GM18907 (cell line): Measurements from ENCODE around the gene CSTF2T.
"Not testable (repeated sequence)": the region's sequence is repeated elsewhere in the genome, so short reads cannot be mapped to it uniquely, and the experiment has no call there.

ENCODE experiments used
- ATAC-seq: cut with Tn5 transposase; IDR thresholded peaks from one replicate; pipeline ENCODE4 v1.9.1; 2021; ENCODE audit warnings: mild to moderate bottlenecking, moderate library complexity; ENCODE audit not compliant: unreplicated experiment

CSTF2T gene

DNA sequence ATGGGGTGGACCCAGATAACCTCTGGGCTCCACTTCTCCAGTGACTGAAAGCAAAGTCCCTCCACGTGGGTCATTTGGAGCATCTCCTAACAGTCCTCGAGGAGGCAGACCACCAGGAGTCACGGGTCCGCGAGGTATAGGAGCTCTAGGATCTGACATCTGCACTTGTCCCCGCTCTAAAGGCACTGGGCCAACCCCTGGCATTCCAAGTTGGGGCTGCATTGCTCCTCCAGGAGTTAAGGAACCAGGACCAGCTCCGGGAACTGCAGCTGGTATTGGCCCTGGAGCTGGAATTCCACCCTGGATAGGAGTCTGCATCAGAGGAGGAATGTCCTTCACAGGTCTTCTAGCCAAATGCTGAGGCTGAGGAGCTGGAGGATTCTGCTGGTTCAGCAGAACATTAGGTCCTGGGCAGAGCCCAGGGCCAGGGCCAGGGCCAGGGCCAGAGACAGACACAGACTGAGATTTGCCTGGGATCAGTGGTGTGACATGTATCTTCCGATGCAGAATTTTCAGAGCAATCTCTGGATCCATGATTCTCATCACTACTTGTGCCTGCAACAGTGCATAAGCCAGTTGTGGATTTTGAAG lies 827 bp downstream of the CSTF2T start:
- no peak for ATAC-seq

DNA sequence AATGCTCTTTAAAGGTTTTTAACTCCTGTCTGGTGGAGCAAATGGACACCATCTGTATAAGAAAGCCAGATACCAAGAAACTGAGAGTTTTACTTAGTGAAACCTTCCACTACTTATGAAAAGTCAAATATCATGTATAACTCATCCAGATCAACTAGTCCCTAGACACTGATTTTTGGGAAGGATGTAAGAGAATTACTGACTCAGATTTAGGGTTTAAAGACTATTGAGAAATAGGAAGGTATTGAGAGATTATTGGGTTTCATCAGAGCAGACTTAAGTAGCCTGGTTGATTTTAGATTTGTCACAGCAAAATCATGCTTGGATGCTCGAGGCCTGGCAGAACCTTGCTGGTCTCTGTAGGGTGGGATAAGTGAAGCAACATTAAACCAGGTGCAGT lies 3.1 kb downstream of the CSTF2T start:
- ATAC-seq, result no peak

DNA sequence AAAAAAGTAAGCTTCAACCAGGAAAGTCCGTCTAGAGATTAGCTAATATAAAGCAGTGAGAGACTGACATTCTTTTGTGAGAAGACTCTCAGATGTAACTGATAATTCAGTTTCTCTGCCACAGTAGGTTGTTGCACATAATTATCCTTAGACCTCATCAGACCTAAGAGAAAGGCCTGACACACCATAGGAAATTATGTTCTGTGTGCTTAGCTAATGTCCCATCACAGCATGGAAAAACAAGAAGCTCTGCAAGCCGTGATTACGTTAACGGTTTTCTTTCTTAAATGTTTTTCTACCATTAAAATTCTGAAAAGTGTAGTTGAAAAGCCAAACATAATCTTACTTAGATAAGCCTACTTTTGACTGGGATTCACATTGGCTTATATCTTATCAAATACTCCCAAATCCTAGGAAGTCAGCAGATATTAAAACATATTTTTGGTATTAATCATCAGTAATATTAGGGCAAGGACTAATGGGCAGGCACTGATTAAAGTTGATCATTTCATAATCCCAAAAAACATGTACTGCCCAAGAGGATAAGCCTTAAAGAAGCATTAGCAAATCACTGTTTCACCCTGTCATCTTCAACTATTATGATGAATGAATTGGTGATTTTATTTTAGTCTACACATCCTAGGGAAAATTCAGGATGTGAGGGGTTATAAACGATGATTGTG lies 5.2 kb downstream of the CSTF2T start:
- no peak for ATAC-seq

DNA sequence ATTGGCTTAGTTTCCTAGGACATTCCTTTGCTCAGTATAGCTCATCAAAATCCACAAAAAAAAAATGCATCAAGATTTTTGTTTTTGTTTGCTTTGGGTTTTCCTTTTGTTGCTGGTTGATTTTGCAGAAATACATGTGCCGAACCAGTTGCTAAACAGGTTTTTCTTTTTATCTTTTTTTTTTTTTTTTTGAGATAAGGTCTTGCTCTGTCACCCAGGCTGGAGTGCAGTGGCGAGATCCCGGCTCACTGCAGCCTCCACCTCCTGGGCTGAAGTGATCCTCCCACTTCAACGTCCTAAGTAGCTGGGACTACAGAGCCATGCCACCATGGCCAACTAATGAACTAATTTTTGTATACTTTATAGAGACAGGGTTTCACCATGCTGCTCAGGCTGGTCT lies 8.3 kb downstream of the CSTF2T start:
- ATAC-seq, result no peak

DNA sequence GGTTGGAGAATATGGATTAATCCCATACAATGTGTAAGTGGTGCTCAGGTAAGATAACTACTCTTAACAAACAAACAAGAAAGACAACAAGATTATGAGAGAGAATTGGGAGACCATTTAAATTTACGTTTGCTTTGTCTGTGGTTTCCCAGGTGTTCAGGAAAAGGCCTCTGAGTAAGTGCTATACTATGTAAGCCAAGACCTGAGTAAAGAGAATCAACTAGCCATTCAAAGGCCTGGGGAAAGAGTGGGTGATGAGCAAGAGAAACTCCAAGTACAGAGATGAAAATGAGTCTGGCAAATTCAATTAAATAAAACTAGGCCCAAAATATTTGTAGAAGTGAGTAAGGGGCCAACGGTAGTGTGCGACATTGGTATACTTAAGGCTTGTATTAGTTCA lies 9.9 kb downstream of the CSTF2T start:
- no peak for ATAC-seq

DNA sequence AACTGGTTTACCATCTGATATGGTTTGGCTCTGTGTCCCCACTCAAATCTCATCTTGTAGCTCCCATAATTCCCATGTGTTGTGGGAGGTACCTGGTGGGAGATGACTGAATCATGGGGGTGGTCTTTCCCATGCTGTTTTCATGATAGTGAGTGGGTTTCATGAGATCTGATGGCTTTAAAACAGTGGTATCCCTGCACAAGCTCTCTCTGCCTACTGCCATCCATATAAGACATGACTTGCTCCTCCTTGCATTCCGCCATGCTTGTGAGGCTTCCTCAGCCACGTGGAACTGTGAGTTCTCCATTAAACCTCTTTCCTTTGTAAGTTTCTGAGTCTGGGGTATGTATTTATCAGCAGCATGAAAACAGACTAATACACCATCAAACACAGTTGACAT lies 10.6 kb downstream of the CSTF2T start:
- ATAC-seq, result not testable (repeated sequence)

DNA sequence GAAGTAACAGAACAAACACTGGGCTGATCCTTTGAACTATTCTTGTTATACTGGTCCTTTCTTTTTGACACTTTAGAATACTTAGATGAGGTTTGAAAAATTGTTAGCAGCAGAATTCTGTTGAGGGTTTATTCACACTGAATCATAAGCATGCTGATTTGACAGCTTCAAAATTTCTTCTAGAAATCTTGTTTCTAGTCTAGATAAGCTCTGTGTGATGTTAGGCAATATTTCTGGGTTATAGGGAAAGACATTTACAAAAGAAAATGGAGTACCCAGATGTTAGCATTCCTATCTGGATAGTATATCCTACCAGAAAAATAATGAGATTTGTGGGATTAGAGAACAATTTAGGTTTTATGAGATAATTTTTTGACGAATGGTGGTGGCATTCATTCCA lies 12.1 kb downstream of the CSTF2T start:
- no peak for ATAC-seq

DNA sequence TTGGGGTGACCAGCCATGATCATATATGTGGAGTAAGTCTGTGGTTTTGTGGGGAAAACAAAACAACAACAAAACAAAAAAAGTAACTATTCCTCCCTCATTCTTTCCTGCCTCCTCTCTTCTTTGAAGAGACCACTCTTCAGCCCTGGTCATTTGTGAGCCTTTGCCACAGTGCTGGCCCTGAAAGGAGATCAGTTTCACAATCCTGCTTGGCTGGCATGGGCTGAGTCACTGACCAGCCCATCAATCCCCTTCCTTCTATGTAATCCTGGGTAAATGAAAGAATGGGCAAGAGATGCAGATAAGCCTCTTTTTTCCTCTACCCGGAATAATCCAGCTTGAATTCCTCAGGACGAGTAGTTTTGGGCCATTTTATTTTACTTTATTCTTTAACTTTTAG lies 13.6 kb downstream of the CSTF2T start:
- no peak for ATAC-seq

DNA sequence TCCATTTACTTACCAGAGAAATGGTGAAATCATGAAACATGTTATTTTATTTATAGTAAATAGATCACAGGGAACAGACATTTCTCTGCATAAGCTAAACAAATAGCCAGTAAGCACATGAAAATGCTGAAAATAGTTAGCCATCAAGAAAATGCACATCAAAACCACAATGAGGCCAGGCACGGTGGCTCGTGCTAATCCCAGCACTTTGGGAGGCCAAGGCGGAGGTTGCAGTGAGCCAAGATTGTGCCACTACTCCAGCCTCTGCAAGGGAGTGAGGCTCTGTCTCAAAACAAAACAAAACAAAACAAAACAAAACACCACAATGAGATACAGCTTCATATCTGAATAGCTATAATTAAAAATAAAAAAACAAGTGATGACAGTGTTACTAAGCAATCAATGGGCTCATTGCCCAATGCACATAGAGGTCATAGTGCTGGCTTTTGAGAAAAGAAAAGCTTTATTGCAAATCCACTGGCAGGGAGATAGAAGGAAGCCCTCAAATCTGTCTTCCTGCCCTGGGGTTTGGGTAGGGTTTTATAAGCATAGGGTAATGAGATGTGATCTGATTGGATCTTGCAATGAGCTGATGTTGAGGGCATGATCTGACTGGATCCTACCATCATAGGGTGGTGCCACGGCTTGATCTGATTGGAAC lies 16.2 kb downstream of the CSTF2T start:
- ATAC-seq, result no peak

DNA sequence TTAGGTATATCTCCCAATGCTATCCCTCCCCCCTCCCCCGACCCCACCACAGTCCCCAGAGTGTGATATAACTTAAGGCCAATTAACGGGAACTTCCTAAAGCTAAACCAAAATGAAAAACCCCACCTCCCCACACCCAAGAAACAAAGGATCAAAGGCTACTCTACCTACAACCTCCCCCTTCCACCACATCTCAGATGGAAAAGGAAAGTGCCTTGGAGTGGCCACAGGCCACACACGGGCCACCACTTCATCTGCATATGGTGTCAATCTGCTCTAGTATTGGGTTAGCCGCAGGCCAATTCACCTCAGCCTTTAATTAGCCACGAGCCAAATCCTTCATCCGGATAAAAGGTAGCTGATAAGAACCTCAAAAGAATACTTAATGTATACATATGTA lies 19.6 kb downstream of the CSTF2T start:
- ATAC-seq, result no peak

DNA sequence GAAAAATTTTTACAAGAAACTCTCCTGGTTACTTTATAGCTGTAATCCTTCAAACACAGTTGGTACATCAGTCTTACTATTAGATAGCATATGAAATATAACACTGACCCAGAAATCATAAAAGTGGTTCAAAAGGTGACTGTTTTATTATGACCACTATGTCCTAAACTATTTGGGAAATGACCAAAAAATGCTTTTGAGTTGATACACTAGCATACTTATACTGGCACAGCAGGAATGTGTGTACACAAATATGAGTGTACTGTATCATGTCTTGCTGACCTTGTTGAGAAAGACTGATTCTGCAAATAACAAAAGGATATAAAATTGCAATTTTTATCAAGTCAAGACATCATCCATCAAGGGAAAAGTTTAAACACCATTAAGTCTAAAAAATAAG lies 24.3 kb downstream of the CSTF2T start:
- no peak for ATAC-seq

DNA sequence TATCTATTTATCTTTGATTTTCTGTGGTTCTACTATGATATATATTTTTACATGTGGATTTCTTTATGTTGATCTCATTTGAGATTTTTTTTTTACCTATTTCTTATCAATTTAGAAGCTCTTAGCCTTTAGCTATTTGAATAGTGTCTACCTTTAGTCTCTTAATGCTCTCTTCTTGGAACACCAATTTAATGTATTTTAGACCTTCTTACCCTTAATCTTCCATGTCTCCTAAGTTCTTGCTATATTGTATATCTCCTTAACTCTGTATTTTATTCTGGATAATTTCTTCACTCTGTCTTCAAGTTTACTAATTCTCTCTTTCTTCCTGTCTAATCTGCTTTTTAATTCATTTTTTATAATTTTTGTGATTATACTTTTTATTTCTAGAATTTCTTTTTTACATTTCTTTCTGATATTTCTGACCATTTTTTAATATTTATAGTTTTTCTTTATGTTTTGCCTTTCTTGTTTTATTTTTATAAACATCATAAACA lies 27.3 kb downstream of the CSTF2T start:
- no peak for ATAC-seq

DNA sequence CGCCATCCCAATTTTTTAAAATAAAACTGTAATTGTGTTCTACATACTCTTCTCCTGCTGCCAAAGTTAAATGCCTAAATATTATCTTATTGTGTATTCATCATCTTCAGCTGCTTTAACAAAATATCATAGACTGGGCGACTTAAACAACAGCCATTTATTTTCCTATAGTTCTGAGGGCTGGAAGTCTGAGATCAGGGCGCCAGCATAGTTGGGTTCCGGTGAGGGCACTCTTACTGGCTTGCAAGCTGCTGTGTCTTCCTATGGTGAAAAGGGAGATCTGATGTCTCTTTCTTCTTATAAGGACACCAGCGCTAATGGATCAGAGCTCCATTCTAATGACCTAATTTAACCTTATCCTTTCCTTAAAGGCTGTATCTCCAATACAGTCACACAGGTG lies 30.4 kb downstream of the CSTF2T start:
- no peak for ATAC-seq

DNA sequence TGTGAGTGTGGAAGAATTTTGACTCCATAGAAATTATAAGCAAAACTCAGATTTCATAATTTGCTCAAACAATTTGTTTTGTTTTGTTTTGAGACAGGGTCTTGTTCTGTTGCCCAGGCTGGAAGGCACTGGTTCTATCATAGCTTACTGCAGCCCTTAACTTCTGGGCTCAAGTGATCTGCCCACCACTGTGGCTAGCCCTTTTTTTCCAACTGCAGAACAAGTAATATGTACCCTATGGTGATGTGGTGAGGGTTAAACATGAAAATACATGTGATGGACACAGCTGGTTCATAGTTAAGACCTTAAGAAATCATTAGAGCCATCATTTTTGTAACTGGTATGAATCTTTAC lies 31.1 kb downstream of the CSTF2T start:
- ATAC-seq, result no peak

DNA sequence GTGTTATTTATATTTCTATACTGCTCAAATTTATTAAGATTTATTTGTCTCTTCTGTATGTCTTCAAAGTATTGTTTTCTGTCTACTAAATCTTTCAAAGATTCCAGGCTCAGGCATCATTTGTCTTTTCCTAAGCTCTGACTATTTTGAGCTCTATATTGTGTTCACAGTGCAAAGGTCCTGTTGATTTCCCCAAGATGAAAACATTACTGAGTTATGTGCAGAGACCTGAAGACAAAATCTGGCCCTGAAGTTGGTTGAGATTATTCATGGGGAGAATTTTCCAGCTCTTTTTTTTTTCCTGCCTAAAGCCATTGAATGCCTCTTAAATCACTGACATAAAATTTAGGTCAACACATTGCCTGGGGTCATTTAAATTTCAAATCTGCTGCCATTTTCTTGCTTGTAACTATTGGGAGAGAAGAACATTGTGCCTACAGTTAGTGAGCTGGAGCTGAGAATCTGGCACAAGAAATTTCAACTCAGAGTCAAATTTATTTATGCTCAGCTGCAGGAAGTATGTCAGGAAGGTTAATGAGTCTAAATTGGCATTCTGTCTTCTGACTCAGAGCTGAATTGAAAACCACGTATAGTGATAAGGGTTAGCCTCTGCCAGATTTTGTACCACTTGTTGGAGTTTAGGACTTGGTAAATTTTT lies 31.6 kb downstream of the CSTF2T start:
- ATAC-seq, result no peak

DNA sequence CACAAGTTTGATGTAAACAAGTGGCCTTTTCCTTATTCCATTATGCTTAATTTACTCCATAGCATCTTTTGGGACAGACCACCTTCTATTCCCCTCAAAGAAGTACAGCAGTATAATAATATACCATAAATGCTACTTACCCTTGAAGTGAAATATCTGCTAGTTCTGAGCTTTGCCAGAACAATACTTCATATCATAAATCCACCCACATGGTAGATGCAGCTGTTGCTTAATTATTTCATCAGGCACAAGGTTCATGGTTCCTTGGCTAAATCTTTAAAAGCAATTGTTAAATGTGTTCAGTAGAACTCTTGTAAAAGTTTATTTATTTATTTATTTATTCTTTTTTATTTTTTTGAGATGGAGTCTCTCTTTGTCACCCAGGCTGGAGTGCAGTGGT lies 32.9 kb downstream of the CSTF2T start:
- ATAC-seq, result no peak

DNA sequence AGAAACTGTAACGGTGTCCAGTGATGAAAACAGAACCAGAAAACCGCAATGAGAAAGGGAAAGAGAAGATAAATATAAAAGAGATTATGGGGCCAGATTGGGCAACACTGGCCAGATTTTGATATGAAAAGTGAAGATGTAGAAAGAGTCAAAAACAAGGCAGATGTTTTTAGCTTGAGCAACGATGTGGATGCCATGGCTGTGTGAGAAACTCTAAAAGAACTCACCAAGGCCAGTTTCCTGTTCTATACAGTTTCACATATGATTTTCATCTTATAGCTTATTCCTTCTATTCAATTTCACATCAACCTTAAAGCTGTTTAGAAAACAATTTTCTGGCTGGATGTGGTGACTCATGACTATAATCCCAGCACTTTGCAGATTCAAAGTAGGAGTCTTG lies 36.3 kb downstream of the CSTF2T start:
- ATAC-seq, result no peak

DNA sequence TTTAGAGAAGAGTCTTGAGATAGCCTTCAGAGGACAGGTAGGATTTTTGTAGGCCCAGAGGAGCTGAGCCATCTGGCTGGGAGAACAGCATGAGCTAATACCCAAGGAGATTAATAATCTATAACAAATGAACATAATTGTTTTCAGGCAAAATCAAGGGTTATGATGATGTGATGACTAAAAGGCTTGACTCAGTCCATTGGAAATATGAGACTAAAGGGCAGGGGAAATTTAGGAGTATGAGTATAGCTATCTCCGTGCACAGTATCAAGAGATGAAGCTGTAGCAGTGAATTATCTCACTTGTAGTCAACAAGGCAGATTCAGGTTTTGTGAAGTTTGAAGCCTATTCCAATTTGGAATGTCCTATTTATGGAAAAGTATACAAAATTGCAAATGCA lies 40.1 kb downstream of the CSTF2T start:
- ATAC-seq, result no peak

DNA sequence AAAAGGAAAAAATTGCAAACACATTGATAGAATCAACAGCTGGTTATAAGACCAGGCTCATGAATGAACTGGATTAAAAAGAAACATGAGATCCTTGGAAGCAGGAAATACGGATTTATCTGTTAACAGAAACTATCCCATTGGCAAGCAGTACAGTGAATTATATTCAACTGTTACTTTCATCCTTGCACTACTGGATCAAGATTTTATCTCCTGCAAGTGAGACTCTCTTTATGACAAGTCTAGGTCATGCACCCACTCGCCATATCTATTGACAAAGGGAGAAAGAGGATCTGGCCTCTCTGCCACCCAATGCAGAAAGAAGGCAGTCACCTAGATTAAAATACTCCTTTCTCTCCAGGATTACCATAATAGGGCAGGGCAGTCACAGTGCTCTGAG lies 41.4 kb downstream of the CSTF2T start:
- no peak for ATAC-seq

DNA sequence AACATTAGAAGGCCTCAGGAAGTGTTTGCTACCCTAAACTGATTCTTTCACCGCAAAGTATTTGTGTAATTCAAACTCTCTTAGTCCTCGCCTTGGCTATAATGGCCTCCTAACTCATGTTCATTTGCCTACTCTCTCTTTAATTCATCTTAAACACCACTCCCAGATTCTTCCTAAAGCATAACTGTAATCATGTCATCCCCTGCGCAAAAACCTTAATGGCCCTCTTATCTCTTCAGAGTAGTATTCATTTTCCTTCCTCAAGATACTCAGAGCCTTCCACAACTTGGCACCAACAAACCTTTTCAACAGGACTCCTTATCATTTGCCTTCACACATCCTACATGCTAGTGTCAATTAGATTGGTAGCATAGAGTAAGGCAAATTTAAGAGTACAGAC lies 42.9 kb downstream of the CSTF2T start:
- no peak for ATAC-seq

DNA sequence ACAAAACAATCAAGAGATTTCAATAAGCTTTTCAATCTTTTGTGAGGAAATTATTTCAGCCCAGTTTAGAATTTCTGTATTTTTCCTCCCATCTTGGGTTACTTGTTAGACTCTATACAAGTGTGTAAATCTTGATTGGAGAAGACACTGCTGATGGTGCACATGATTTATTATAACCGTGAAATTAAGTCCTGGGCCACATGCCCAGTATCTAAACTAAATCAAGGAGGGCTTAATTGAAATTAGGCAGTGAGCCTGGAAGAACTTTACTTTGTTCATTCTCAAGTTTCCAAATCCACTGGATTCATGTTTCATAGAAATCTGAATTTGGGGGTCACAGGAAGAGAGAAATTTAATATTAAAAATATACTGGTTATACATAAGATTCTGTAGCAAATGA lies 44.5 kb downstream of the CSTF2T start:
- no peak for ATAC-seq

DNA sequence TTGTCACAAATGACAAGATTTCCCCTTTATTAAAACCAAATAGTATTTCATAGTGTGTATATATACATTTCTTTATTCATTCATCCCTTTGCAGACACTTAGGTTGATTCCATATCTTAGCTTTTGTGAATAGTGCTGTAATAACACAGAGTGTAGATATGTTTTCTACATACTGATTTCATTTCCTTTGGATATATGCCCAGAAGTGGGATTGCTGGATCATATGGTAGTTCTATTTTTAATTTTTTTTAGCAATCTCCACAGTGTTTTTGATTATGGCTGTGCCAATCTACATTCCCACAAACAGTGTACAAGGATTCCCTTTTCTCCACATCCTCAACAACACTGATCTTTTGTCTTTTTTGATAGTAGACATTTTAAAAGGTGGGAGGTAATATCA lies 46.4 kb downstream of the CSTF2T start:
- ATAC-seq, result no peak
